ENCODE results near the gene DRC1.

GRCh38 chr2:26478366-26478765, 76.6 kb downstream of the DRC1 start:
- TF ChIP-seq, protein P1, sequence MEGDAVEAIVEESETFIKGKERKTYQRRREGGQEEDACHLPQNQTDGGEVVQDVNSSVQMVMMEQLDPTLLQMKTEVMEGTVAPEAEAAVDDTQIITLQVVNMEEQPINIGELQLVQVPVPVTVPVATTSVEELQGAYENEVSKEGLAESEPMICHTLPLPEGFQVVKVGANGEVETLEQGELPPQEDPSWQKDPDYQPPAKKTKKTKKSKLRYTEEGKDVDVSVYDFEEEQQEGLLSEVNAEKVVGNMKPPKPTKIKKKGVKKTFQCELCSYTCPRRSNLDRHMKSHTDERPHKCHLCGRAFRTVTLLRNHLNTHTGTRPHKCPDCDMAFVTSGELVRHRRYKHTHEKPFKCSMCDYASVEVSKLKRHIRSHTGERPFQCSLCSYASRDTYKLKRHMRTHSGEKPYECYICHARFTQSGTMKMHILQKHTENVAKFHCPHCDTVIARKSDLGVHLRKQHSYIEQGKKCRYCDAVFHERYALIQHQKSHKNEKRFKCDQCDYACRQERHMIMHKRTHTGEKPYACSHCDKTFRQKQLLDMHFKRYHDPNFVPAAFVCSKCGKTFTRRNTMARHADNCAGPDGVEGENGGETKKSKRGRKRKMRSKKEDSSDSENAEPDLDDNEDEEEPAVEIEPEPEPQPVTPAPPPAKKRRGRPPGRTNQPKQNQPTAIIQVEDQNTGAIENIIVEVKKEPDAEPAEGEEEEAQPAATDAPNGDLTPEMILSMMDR (IDR thresholded peaks at IDR 0.05; ENCODE audit: low read depth, low read length, poor library complexity, severe bottlenecking) = no peak
- no peak for TF ChIP-seq EZH2phosphoT487 (IDR thresholded peaks at IDR 0.05; ENCODE audit: borderline replicate concordance, low read length)

Data from DOHH2 (cell line).